HG03175 (cell line): ENCODE measurements around the gene ENDOV.
"Not testable (repeated sequence)": the region's sequence is repeated elsewhere in the genome, so short reads cannot be mapped to it uniquely, and the experiment has no call there.

ENCODE experiments used
- ATAC-seq: cut with Tn5 transposase; IDR thresholded peaks from one replicate; pipeline ENCODE4 v1.9.1; 2021; ENCODE audit warnings: mild to moderate bottlenecking, moderate library complexity; ENCODE audit not compliant: unreplicated experiment

ENDOV gene

GRCh38 chr17:80388175-80388574, 26.8 kb upstream of the ENDOV start:
- ATAC-seq = no peak

GRCh38 chr17:80388601-80389000, 26.4 kb upstream of the ENDOV start:
- ATAC-seq = no peak

- ATAC-seq = no peak
These were observed 25.7 kb upstream of the ENDOV start for GRCh38 chr17:80389011-80389995.

- ATAC-seq = no peak
These were observed 21.6 kb upstream of the ENDOV start for GRCh38 chr17:80393241-80393890.

- ATAC-seq = no peak
These were observed 21.0 kb upstream of the ENDOV start for GRCh38 chr17:80393961-80394360.

- ATAC-seq = no peak
These were observed 20.2 kb upstream of the ENDOV start for GRCh38 chr17:80394629-80395216.

- no peak for ATAC-seq
These were observed 19.4 kb upstream of the ENDOV start for GRCh38 chr17:80395402-80396151.

- ATAC-seq = no peak
These were observed 18.6 kb upstream of the ENDOV start for GRCh38 chr17:80396157-80397033.

- ATAC-seq = no peak
These were observed 18.0 kb upstream of the ENDOV start for GRCh38 chr17:80397034-80397387.

GRCh38 chr17:80397686-80398085, 17.3 kb upstream of the ENDOV start:
- no peak for ATAC-seq

GRCh38 chr17:80401086-80401485, 13.9 kb upstream of the ENDOV start:
- not testable (repeated sequence) for ATAC-seq

- not testable (repeated sequence) for ATAC-seq
These were observed 12.9 kb upstream of the ENDOV start for GRCh38 chr17:80402102-80402501.

- ATAC-seq = no peak
These were observed 12.0 kb upstream of the ENDOV start for GRCh38 chr17:80402959-80403358.

GRCh38 chr17:80406146-80406545, 8.8 kb upstream of the ENDOV start:
- no peak for ATAC-seq

GRCh38 chr17:80407917-80408316, 7.0 kb upstream of the ENDOV start:
- not testable (repeated sequence) for ATAC-seq

GRCh38 chr17:80408872-80409271, 6.1 kb upstream of the ENDOV start:
- no peak for ATAC-seq

- ATAC-seq = no peak
These were observed 5.3 kb upstream of the ENDOV start for GRCh38 chr17:80409626-80410025.

- not testable (repeated sequence) for ATAC-seq
These were observed 4.4 kb upstream of the ENDOV start for GRCh38 chr17:80410441-80411087.

- ATAC-seq = no peak
These were observed 1.0 kb upstream of the ENDOV start for GRCh38 chr17:80413771-80414507.
